ENCODE data around the gene MYCBP.
"Not testable (repeated sequence)": the region's sequence is repeated elsewhere in the genome, so short reads cannot be mapped to it uniquely, and the experiment has no call there.

Gene MYCBP

GRCh38 chr1:38873027-38873969 lies at the start of gene MYCBP:
Gene MYCBP, minus strand, starts transcription at chr1:38873348. Its CDS starts 43 bp downstream, at chr1:38873305.
- peak; percentile 95 for DNase-seq (ENCODE audit: low read depth)

GRCh38 chr1:38919130-38919529 lies 46.0 kb upstream of the MYCBP start:
- DNase-seq (ENCODE audit: low read depth), result no peak

GRCh38 chr1:38918568-38918967 lies 45.4 kb upstream of the MYCBP start:
- no peak for DNase-seq (ENCODE audit: low read depth)

- no peak for DNase-seq (ENCODE audit: low read depth)
These were observed 44.6 kb upstream of the MYCBP start for GRCh38 chr1:38917772-38918171.

- no peak for DNase-seq (ENCODE audit: low read depth)
These were observed 44.2 kb upstream of the MYCBP start for GRCh38 chr1:38917337-38917736.

GRCh38 chr1:38915352-38915948 lies 42.3 kb upstream of the MYCBP start:
- DNase-seq (ENCODE audit: low read depth), result no peak

- DNase-seq (ENCODE audit: low read depth), result not testable (repeated sequence)
These were observed 41.8 kb upstream of the MYCBP start for GRCh38 chr1:38914908-38915307.

GRCh38 chr1:38908821-38909220 lies 35.7 kb upstream of the MYCBP start:
- no peak for DNase-seq (ENCODE audit: low read depth)

- DNase-seq (ENCODE audit: low read depth), result no peak
These were observed 32.8 kb upstream of the MYCBP start for GRCh38 chr1:38905985-38906384.

GRCh38 chr1:38899560-38899959 lies 26.4 kb upstream of the MYCBP start:
- no peak for DNase-seq (ENCODE audit: low read depth)

- peak; percentile 15 for DNase-seq (ENCODE audit: low read depth)
These were observed 25.6 kb upstream of the MYCBP start for GRCh38 chr1:38898653-38899230.

- DNase-seq (ENCODE audit: low read depth), result no peak
These were observed 23.0 kb upstream of the MYCBP start for GRCh38 chr1:38896169-38896568.

- no peak for DNase-seq (ENCODE audit: low read depth)
These were observed 19.8 kb upstream of the MYCBP start for GRCh38 chr1:38892976-38893375.

GRCh38 chr1:38891753-38892152 lies 18.6 kb upstream of the MYCBP start:
- peak; percentile 5 for DNase-seq (ENCODE audit: low read depth)

GRCh38 chr1:38889589-38889988 lies 16.4 kb upstream of the MYCBP start:
- DNase-seq (ENCODE audit: low read depth), result no peak

- DNase-seq (ENCODE audit: low read depth), result no peak
These were observed 15.5 kb upstream of the MYCBP start for GRCh38 chr1:38888423-38889333.

- DNase-seq (ENCODE audit: low read depth), result no peak
These were observed 11.9 kb upstream of the MYCBP start for GRCh38 chr1:38885092-38885491.

- peak; percentile 14 for DNase-seq (ENCODE audit: low read depth)
These were observed 8.3 kb upstream of the MYCBP start, which contains the start of gene GJA9 for GRCh38 chr1:38881487-38881886. Gene GJA9, minus strand, starts transcription at chr1:38881587. Its CDS starts 5,489 bp downstream, at chr1:38876098.

GRCh38 chr1:38875811-38876210 lies 2.7 kb upstream of the MYCBP start:
- DNase-seq (ENCODE audit: low read depth), result no peak

GRCh38 chr1:38872401-38873026 lies 634 bp downstream of the MYCBP start:
- DNase-seq (ENCODE audit: low read depth), result peak; percentile 49

GRCh38 chr1:38870996-38871395 lies 2.2 kb downstream of the MYCBP start:
- no peak for DNase-seq (ENCODE audit: low read depth)

Data from iris pigment epithelial cell (primary cell).